H1 (cell line): ENCODE data around the gene NAIF1. TPM values are rescaled to one million over a fixed set of nuclear protein-coding genes. Genes with fewer than 3 reads are reported as not detected.

Experiments
- ATF2 ChIP-seq: IDR thresholded peaks from 2 replicates; pipeline ENCODE4 v1.6.1; 2012; ENCODE audit warnings: low read length, inconsistent platforms
- CTBP2 ChIP-seq: IDR thresholded peaks from 2 replicates; pipeline ENCODE4 v1.7.0; 2011; ENCODE audit warnings: borderline replicate concordance, mild to moderate bottlenecking, moderate library complexity, mixed read lengths, low read length; ENCODE audit not compliant: insufficient read depth, insufficient read length
- RNF2 ChIP-seq: fragments of 200-900, 300-1000 bp; sonication (generic); IDR thresholded peaks from 2 replicates; pipeline ENCODE4 v1.7.1; 2016; ENCODE audit warnings: borderline replicate concordance, low read depth, mild to moderate bottlenecking, antibody characterized with exemption, low read length; ENCODE audit not compliant: poor library complexity, severe bottlenecking; ENCODE audit errors: missing control alignments
- polyA plus RNA-seq, 7 experiments: library from polyadenylated mRNA; depleted of rRNA in 3 of 7; stranded (reverse) in 5 of 7; unstranded in 2 of 7; fragments of >200 nt in 5 of 7; fragments of 200-250 nt in 2 of 7; gene quantifications; 1 replicate in 5 of 7; 2 replicates in 1 of 7; 4 replicates in 1 of 7; pipeline versions ENCODE4 v1.2.1 to v1.2.3, GENCODE V29; 2011 to 2013; ENCODE audit warnings: missing spikeins in 2 of 7, mixed read lengths in 2 of 7
- total RNA-seq: library from RNA; stranded (reverse); fragmentation: NEBNext Ultra II Directional; extraction: Animal tissue kit (Norgen Biotek cat#: 25700); gene quantifications from 2 replicates; pipeline ENCODE4 v1.2.1, GENCODE V29; 2021

NAIF1 gene
- total and polyA plus RNA-seq, 2 of the 8 experiments (the other 6 are each of a cell fraction or from before 2014, with no cell fraction given), result 8.7 to 9.0 TPM

DNA sequence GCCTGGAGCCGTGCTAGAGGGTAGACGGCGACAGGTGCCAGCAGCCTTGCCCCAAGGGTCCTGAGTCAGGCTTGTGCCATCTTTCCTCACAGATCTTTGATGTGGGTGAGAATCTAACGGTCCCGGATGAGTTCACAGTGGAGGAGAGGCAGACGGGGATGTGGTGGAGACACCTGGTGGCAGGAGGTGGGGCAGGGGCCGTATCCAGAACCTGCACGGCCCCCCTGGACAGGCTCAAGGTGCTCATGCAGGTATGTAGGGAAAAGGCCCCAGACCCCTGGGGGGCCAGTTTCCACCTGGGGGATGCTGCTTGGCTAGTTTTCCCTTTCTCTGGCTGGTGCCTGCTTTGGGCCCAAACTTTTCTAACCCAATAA is 36.5 kb upstream of the NAIF1 start (continued):
- no peak for TF ChIP-seq RNF2
- TF ChIP-seq ATF2, result no peak
- TF ChIP-seq CTBP2, result no peak
